Measurements from ENCODE around the gene E2F1.

E2F1 gene

DNA sequence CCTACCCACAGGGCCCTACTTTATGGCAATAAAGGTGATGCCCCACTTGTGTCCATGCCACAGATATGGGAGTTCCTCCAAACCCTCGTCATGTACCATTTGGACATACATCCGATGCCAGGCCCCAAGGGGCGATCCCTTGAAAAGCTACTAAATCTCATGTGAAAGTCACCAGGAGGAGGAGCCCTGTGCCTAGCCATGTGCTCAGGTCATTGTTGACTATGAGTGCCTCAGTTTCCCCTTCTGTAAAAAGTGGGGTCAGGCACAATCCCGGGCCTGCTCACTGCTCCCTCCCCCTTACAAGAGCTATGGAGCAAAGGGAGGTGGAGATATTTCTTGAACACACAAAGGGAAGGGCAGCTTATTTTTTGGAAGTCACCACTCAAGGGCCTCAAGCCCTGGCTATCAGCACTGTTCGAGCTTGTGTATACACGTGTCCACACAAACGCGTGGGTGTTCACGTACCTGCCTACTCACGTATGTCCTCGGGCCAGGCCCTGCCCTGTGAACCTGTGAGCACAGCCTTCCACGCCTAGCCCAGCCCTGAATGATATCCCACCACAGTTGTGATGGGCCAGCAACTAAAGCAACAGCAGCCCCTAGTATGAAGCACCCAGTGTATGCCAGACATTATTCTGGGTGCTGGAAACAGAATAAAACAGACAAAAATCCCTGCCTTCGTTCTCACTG lies 17.6 kb downstream of the E2F1 start:
- H3K4me3 ChIP-seq (ENCODE audit: low read depth, low read length), result no peak overlapping the region
- TF ChIP-seq, protein P1, sequence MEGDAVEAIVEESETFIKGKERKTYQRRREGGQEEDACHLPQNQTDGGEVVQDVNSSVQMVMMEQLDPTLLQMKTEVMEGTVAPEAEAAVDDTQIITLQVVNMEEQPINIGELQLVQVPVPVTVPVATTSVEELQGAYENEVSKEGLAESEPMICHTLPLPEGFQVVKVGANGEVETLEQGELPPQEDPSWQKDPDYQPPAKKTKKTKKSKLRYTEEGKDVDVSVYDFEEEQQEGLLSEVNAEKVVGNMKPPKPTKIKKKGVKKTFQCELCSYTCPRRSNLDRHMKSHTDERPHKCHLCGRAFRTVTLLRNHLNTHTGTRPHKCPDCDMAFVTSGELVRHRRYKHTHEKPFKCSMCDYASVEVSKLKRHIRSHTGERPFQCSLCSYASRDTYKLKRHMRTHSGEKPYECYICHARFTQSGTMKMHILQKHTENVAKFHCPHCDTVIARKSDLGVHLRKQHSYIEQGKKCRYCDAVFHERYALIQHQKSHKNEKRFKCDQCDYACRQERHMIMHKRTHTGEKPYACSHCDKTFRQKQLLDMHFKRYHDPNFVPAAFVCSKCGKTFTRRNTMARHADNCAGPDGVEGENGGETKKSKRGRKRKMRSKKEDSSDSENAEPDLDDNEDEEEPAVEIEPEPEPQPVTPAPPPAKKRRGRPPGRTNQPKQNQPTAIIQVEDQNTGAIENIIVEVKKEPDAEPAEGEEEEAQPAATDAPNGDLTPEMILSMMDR (IDR thresholded peaks at IDR 0.05; ENCODE audit: low read depth, low read length), result no peak
- no peak for TF ChIP-seq MYC (IDR thresholded peaks at IDR 0.05; ENCODE audit: low read depth, low read length)
- no peak for TF ChIP-seq POLR2A (IDR thresholded peaks at IDR 0.05; ENCODE audit: extremely low read depth, insufficient read length)
- TF ChIP-seq, protein P2, sequence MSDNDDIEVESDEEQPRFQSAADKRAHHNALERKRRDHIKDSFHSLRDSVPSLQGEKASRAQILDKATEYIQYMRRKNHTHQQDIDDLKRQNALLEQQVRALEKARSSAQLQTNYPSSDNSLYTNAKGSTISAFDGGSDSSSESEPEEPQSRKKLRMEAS (IDR thresholded peaks at IDR 0.05; ENCODE audit: low read depth, low read length), result peak; percentile 21; the same call in 1 of the 2 replicates
- no peak for DNase-seq (ENCODE audit: low read depth)

DNA sequence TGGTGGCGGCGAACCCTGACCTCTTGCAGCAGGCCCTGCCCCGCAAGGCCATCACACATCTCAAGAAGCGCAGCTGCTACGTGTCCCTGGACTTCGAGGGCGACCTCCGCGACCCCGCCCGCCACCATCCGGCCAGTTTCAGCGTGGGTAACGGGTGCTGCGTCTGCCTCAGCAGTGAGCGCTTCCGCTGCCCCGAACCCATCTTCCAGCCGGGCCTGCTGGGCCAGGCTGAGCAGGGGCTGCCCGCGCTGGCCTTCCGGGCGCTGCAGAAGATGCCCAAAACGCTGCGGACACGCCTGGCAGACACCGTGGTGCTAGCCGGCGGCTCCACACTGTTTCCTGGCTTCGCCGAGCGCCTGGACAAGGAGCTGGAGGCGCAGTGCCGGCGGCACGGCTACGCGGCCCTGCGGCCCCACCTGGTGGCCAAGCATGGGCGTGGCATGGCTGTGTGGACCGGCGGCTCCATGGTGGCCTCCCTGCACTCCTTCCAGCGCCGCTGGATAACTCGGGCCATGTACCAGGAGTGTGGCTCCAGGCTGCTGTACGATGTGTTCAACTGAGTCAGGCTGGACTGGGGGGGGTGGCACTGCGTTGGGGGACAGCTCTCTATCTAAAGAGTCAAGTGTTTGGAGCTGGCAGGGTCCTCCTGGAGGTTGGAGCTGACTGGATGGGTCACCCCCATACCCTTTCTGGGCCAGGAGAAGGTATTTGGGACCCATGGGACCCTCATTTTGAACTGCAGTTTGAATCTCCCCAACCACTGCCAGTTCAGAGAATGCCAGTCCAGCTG lies 18.3 kb downstream of the E2F1 start:
- TF ChIP-seq, protein P2 (IDR thresholded peaks at IDR 0.05; ENCODE audit: low read depth, low read length), result peak; percentile 58
- TF ChIP-seq MYC (IDR thresholded peaks at IDR 0.05; ENCODE audit: low read depth, low read length), result no peak; the same call in 1 of the 2 replicates
- TF ChIP-seq, protein P1 (IDR thresholded peaks at IDR 0.05; ENCODE audit: low read depth, low read length), result peak; percentile 74
- peak; percentile 45 for TF ChIP-seq POLR2A (IDR thresholded peaks at IDR 0.05; ENCODE audit: extremely low read depth, insufficient read length)
- peak overlapping the region; percentile 39 for H3K4me3 ChIP-seq (ENCODE audit: low read depth, low read length)
- peak; percentile 87 for DNase-seq (ENCODE audit: low read depth)

DNA sequence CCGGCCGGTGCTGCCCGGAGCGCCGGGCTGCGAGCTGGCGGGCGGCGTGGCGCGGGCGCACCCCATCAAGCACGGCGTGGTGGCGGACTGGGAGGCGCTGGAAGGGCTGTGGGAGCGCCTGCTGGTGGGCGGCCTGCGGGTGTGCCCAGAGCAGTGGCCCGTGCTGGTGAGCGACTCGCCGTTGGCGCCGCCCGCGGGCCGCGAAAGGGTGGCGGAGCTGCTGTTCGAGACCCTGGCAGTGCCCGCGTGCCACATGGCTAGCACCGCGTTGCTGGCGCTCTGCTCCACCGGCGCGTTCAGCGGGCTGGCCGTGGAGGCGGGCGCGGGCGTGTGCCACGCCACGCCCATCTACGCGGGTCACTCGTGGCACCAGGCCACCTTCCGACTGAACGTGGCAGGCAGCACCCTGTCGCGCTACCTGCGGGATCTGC lies 18.9 kb downstream of the E2F1 start:
- peak overlapping the region; percentile 39 for H3K4me3 ChIP-seq (ENCODE audit: low read depth, low read length)
- DNase-seq (ENCODE audit: low read depth), result peak; percentile 61
- TF ChIP-seq, protein P2 (IDR thresholded peaks at IDR 0.05; ENCODE audit: low read depth, low read length), result peak; percentile 61
- TF ChIP-seq POLR2A (IDR thresholded peaks at IDR 0.05; ENCODE audit: extremely low read depth, insufficient read length), result no peak
- TF ChIP-seq, protein P1 (IDR thresholded peaks at IDR 0.05; ENCODE audit: low read depth, low read length), result no peak
- peak; percentile 85 for TF ChIP-seq MYC (IDR thresholded peaks at IDR 0.05; ENCODE audit: low read depth, low read length)

DNA sequence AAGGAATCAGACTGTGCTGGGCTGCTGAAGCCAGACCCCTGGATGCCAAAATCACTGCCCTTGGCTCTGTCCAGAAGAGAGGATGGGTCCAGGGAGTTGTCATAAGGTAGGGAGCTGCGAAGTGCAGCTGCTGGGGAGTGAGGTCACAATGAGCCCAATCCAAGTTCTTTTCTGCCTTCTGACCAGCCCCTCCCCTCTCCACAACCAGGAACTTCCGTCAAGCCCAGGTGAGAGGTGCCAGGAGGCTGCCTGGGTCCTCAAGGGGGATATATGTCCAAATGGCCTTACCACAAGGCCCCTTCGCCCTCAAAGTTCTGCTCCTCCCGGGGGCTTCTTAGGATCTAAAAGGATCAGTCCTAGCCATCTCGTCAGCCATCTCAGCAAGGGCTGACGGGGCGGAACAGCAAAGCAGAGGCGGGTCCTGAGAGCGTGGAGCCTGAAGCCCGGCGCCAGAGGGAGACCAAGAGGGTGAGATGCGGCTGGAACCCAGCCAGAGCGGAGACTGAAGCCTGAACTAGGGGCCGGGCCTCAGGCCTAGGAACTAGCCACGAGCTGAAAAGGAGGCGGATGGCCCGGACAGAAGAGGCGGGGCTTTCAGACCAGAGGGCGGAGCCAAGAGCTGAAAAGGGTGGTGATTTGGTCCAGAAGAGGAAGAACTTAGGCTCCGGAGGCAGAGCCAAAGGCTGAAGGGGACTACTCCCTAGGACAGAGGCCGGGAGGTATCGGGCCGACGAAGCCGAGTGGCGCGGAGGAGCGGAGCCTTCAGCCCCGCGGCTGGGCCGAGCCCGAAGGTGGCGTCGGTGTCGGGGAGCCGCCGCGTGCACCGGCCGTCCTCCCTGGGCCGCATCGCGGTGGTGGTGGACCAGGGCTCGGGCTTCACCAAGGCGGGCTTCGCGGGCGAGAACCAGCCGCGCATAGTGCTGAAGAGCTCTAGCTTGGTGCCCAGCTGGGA lies 19.6 kb downstream of the E2F1 start, which contains the start of gene ACTL10:
TSS of gene ACTL10 (plus strand) at position 651 of the 952 bp plus-strand sequence. CDS start 555 bp downstream, outside the sequence.
- TF ChIP-seq, protein P2 (IDR thresholded peaks at IDR 0.05; ENCODE audit: low read depth, low read length), result peak; percentile 52; the same call in 1 of the 2 replicates
- TF ChIP-seq POLR2A (IDR thresholded peaks at IDR 0.05; ENCODE audit: extremely low read depth, insufficient read length) (peak; percentile 58), MYC (IDR thresholded peaks at IDR 0.05; ENCODE audit: low read depth, low read length) (peak; percentile 68)
- TF ChIP-seq, protein P1 (IDR thresholded peaks at IDR 0.05; ENCODE audit: low read depth, low read length), result no peak
- H3K4me3 ChIP-seq (ENCODE audit: low read depth, low read length), result peak within 1 kb of the TSS; percentile 40
- peak; percentile 95 for DNase-seq (ENCODE audit: low read depth)

DNA sequence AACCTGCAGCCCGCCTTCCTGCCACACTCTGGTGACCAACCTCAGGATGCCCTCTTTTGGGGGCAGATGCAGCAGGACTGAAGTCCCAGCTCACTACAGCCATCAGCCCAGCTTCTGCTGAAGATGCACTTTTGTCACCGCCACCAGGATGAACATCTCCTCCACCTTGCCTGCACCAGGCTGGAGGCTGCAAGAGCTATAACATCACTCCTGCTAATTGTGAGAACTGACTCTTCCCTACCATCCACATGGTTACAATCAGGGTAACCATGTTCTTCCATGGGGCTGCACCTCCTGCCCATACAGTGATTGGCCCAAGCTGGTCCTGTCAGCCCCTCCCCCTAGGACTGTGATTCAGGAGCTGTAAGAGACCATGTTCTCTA lies 21.4 kb downstream of the E2F1 start:
- TF ChIP-seq MYC (IDR thresholded peaks at IDR 0.05; ENCODE audit: low read depth, low read length), result no peak
- TF ChIP-seq, protein P1 (IDR thresholded peaks at IDR 0.05; ENCODE audit: low read depth, low read length), result no peak
- TF ChIP-seq, protein P2 (IDR thresholded peaks at IDR 0.05; ENCODE audit: low read depth, low read length), result no peak
- no peak for TF ChIP-seq POLR2A (IDR thresholded peaks at IDR 0.05; ENCODE audit: extremely low read depth, insufficient read length)
- H3K4me3 ChIP-seq (ENCODE audit: low read depth, low read length), result no peak overlapping the region
- peak; percentile 29 for DNase-seq (ENCODE audit: low read depth)

Measured in NB4 (cell line).